Measurements from ENCODE around the gene NEDD9.

The NEDD9 gene

DNA sequence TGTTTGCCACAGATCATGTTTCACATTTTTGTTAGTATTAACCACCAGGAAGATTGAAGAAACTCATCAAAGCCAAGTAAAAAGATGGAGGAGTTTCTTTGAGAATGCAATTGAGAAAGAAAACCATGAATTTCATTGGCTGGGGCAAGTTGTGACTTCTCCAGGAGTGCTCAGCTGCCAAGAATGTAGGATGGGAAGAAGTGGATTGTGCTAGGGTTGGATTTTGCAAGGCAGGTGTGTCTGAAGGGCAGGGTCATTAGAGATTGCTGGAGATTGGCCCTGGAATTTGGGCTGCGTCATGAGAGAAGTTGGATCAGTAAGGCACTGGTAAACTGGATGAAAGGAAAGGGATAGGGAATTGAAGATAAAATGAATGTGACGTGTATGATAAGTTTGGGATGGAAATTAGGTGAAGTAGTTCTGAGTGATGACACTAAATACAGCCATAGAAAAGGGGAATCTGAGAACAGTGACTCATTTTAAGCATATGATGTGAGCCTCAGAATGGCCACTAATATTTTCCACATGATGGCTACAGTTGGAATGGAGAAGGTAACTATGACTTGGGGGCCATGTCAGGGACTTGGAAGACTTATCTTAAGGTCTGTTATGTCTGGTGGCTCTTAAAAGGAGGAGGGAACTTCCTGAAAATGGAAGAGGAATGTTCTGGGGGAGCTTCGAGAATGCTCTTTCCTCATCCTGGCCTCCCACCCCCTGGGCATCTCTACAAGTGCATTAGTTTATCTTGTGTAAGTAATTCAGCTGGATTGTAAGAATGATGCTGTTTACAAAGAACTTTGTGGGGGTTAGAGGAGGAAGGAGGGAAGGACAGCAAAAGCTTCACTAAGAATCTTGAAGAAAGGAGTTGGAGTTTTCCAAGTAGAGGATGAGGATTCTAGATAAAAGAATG, 93.2 kb downstream of the NEDD9 start:
- Histone ChIP-seq H3K27ac (ENCODE audit: extremely low read depth, low read depth, low read length) (no peak overlapping the region), H3K36me3 (ENCODE audit: control insufficient read depth in 2 of 2, insufficient read depth in 1 of 2, low read length in 2 of 2) (peaks cover 6 to 17% of the 10 kb centered on the region in 2 experiments; a peak in 1 of 3 replicates), H3K9me3 (ENCODE audit: control insufficient read depth, insufficient read depth, low read depth, low read length) (no peaks in the 10 kb centered on the region), H3K4me1 (ENCODE audit: control insufficient read depth, insufficient read depth, low read length) (no peaks in the 10 kb centered on the region), H3K4me3 (ENCODE audit: low read depth, low read length) (no peak overlapping the region)
- ChIA-PET CTCF (interaction anchor here (0.6 to 0.9 kb wide), 6 partner anchors 17 to 355 kb away, joined by 3 to 7 read pairs (median 3); no protein-coding TSS in a partner anchor), POLR2A (no interaction called here)
- TF ChIP-seq ZNF707 (tag by site-specific recombination; IDR thresholded peaks at IDR 0.05) (no peak), ZNF571 (tag by site-specific recombination; IDR thresholded peaks at IDR 0.05) (no peak), ZNF560 (tag by site-specific recombination; IDR thresholded peaks at IDR 0.05; ENCODE audit: borderline replicate concordance) (no peak), ZNF549 (tag by site-specific recombination; IDR thresholded peaks at IDR 0.05) (no peak), ZNF792 (tag by site-specific recombination; IDR thresholded peaks at IDR 0.05) (no peak), ZNF221 (tag by site-specific recombination; IDR thresholded peaks at IDR 0.05; ENCODE audit: borderline replicate concordance) (no peak), ZNF211 (tag by site-specific recombination; IDR thresholded peaks at IDR 0.05; ENCODE audit: low read depth) (no peak), ZNF544 (tag by site-specific recombination; IDR thresholded peaks at IDR 0.05) (no peak), ZNF510 (tag by site-specific recombination; IDR thresholded peaks at IDR 0.05; ENCODE audit: insufficient replicate concordance) (no peak), ZNF791 (tag by site-specific recombination; IDR thresholded peaks at IDR 0.05) (no peak), ZNF366 (tag by site-specific recombination; conservative IDR thresholded peaks at IDR 0.05) (0 out of 2 replicates have a peak, but pooled peaks have one; percentile 38), ZNF600 (tag by site-specific recombination; IDR thresholded peaks at IDR 0.05) (peak; percentile 33; the same call in 1 of the 2 replicates), ZNF629 (tag by site-specific recombination; IDR thresholded peaks at IDR 0.05) (peak; percentile 25; the same call in 1 of the 2 replicates), ZSCAN5A (tag by site-specific recombination; IDR thresholded peaks at IDR 0.05) (no peak), ZNF501 (tag by site-specific recombination; IDR thresholded peaks at IDR 0.05) (no peak), ZNF660 (tag by site-specific recombination; IDR thresholded peaks at IDR 0.05) (no peak), ZNF404 (tag by site-specific recombination; IDR thresholded peaks at IDR 0.05) (no peak), ZNF426 (tag by site-specific recombination; IDR thresholded peaks at IDR 0.05) (no peak), KLF8 (tag by site-specific recombination; IDR thresholded peaks at IDR 0.05) (no peak), ZNF558 (tag by site-specific recombination; IDR thresholded peaks at IDR 0.05) (no peak), ZNF112 (tag by site-specific recombination; IDR thresholded peaks at IDR 0.05) (no peak), ZNF48 (tag by site-specific recombination; IDR thresholded peaks at IDR 0.05) (no peak), ZBTB17 (tag by site-specific recombination; IDR thresholded peaks at IDR 0.05) (peak; percentile 39; the same call in 1 of the 2 replicates), ZNF596 (tag by site-specific recombination; IDR thresholded peaks at IDR 0.05) (no peak), ZNF169 (tag by site-specific recombination; IDR thresholded peaks at IDR 0.05) (no peak), HIC1 (tag by site-specific recombination; IDR thresholded peaks at IDR 0.05) (no peak), REPIN1 (tag by site-specific recombination; IDR thresholded peaks at IDR 0.05; ENCODE audit: low read depth) (no peak), ZNF10 (tag by site-specific recombination; IDR thresholded peaks at IDR 0.05) (peak; percentile 61; the same call in 1 of the 2 replicates), ZNF155 (tag by site-specific recombination; IDR thresholded peaks at IDR 0.05) (no peak), ZNF654 (tag by site-specific recombination; IDR thresholded peaks at IDR 0.05; ENCODE audit: low read depth) (no peak)
